IPS DF 6.9 (cell line): ENCODE measurements around the gene PLCL1.
A peak's percentile ranks its signal among the peaks of the same experiment; 100 is the strongest.

Experiments used
- DNase-seq: peaks from one replicate; pipeline ENCODE4 v3.0.0-alpha.2; 2013; ENCODE audit warnings: low read depth, low spot score
- H3K27ac ChIP-seq: one replicate; pipeline ENCODE4 v1.5.1; 2013; ENCODE audit warnings: low read length, control low read depth
- H3K27me3 ChIP-seq: 2 replicates; pipeline ENCODE4 v1.6.1; 2013; ENCODE audit warnings: mild to moderate bottlenecking, low read length; ENCODE audit not compliant: control insufficient read depth, insufficient read depth
- H3K36me3 ChIP-seq: 2 replicates; pipeline ENCODE4 v1.6.1; 2013; ENCODE audit warnings: low read length; ENCODE audit not compliant: control insufficient read depth, insufficient read depth
- H3K4me1 ChIP-seq: 2 replicates; pipeline ENCODE4 v1.6.1; 2013; ENCODE audit warnings: low read length; ENCODE audit not compliant: control insufficient read depth, insufficient read depth
- H3K4me3 ChIP-seq: 2 replicates; pipeline ENCODE4 v1.5.1; 2013; ENCODE audit warnings: mild to moderate bottlenecking, low read length
- H3K9me3 ChIP-seq: 2 replicates; pipeline ENCODE4 v1.6.1; 2013; ENCODE audit warnings: low read length, inconsistent platforms; ENCODE audit not compliant: control insufficient read depth, insufficient read depth
- WGBS: extraction: QIAGEN DNeasy Blood & Tissue Kit; methylation state at CpG from one replicate; pipeline ENCODE4 v1.1.7; 2013; ENCODE audit warnings: mixed read lengths, missing lambda C conversion rate; ENCODE audit not compliant: insufficient read length, insufficient coverage; 5-methylcytosine and 5-hydroxymethylcytosine counted together

The PLCL1 gene

GRCh38 chr2:197804049-197804757 is at the start of gene PLCL1:
PLCL1 (plus strand) TSS chr2:197804593.
- Histone ChIP-seq H3K9me3 (no peaks in the 10 kb centered on the region; the same call in 1 of the 2 replicates), H3K27me3 (peaks cover 11% of the 10 kb centered on the region), H3K36me3 (no peaks in the 10 kb centered on the region), H3K4me3 (peak within 1 kb of the TSS; percentile 43; the same call in 1 of the 2 replicates), H3K27ac (no peak within 1 kb of the TSS), H3K4me1 (no peaks in the 10 kb centered on the region)
- no CpG with 5 or more reads among the region's 50 CpGs for WGBS
- DNase-seq, result no peak

GRCh38 chr2:197759013-197759412 is 45.4 kb upstream of the PLCL1 start:
- Histone ChIP-seq H3K27me3 (no peaks in the 10 kb centered on the region), H3K27ac (no peak overlapping the region), H3K4me3 (no peak overlapping the region), H3K4me1 (no peaks in the 10 kb centered on the region), H3K36me3 (no peaks in the 10 kb centered on the region), H3K9me3 (no peaks in the 10 kb centered on the region; the same call in 1 of the 2 replicates)
- no peak for DNase-seq
- no CpG with 5 or more reads among the region's 4 CpGs for WGBS

- no peaks in the 10 kb centered on the region for H3K27me3 ChIP-seq
- H3K27ac ChIP-seq, result no peak overlapping the region
- H3K36me3 ChIP-seq, result no peaks in the 10 kb centered on the region
- H3K9me3 ChIP-seq, result no peaks in the 10 kb centered on the region; the same call in 1 of the 2 replicates
- DNase-seq, result no peak
- H3K4me3 ChIP-seq, result no peak overlapping the region
- WGBS, result no CpG with 5 or more reads among the region's 11 CpGs
- no peaks in the 10 kb centered on the region for H3K4me1 ChIP-seq
Measured at GRCh38 chr2:197759625-197760292, 44.6 kb upstream of the PLCL1 start.

GRCh38 chr2:197760293-197760657 is 44.1 kb upstream of the PLCL1 start:
- DNase-seq, result no peak
- WGBS, result no CpG with 5 or more reads among the region's 3 CpGs

GRCh38 chr2:197777823-197778407 is 26.5 kb upstream of the PLCL1 start:
- H3K4me1 ChIP-seq, result no peaks in the 10 kb centered on the region
- H3K9me3 ChIP-seq, result no peaks in the 10 kb centered on the region
- H3K27me3 ChIP-seq, result no peaks in the 10 kb centered on the region
- no peak overlapping the region for H3K27ac ChIP-seq
- no peak for DNase-seq
- no peak overlapping the region for H3K4me3 ChIP-seq
- no CpG with 5 or more reads among the region's 4 CpGs for WGBS
- H3K36me3 ChIP-seq, result no peaks in the 10 kb centered on the region

More at GRCh38 chr2:197760293-197760657, 44.1 kb upstream of the PLCL1 start:
- H3K27me3 ChIP-seq, result no peaks in the 10 kb centered on the region
- H3K4me1 ChIP-seq, result no peaks in the 10 kb centered on the region
- no peak overlapping the region for H3K4me3 ChIP-seq
- no peaks in the 10 kb centered on the region; the same call in 1 of the 2 replicates for H3K9me3 ChIP-seq
- no peaks in the 10 kb centered on the region for H3K36me3 ChIP-seq
- no peak overlapping the region for H3K27ac ChIP-seq

- no peak for DNase-seq
- no peaks in the 10 kb centered on the region for H3K36me3 ChIP-seq
- no peaks in the 10 kb centered on the region for H3K9me3 ChIP-seq
- no peak overlapping the region for H3K4me3 ChIP-seq
- H3K27me3 ChIP-seq, result no peaks in the 10 kb centered on the region
- no peak overlapping the region for H3K27ac ChIP-seq
- no peaks in the 10 kb centered on the region for H3K4me1 ChIP-seq
Measured at GRCh38 chr2:197779261-197779660, 25.1 kb upstream of the PLCL1 start.

GRCh38 chr2:197782126-197782525 is 22.3 kb upstream of the PLCL1 start:
- H3K27me3 ChIP-seq, result no peaks in the 10 kb centered on the region; the same call in 1 of the 2 replicates
- H3K4me1 ChIP-seq, result no peaks in the 10 kb centered on the region
- no peak overlapping the region for H3K4me3 ChIP-seq
- H3K27ac ChIP-seq, result no peak overlapping the region
- no peaks in the 10 kb centered on the region for H3K36me3 ChIP-seq
- DNase-seq, result no peak
- no peaks in the 10 kb centered on the region for H3K9me3 ChIP-seq
- WGBS, result no CpG with 5 or more reads among the region's 1 CpG

- no peaks in the 10 kb centered on the region for H3K9me3 ChIP-seq
- WGBS, result no CpG with 5 or more reads among the region's 80 CpGs
- no peaks in the 10 kb centered on the region for H3K4me1 ChIP-seq
- H3K4me3 ChIP-seq, result peak within 1 kb of the TSS; percentile 33; the same call in 1 of the 2 replicates
- H3K36me3 ChIP-seq, result no peaks in the 10 kb centered on the region
- H3K27me3 ChIP-seq, result no peaks in the 10 kb centered on the region; the same call in 1 of the 2 replicates
- DNase-seq, result no peak
- no peak within 1 kb of the TSS for H3K27ac ChIP-seq
Measured at GRCh38 chr2:197784956-197785941, 19.1 kb upstream of the PLCL1 start, which contains the start of gene BOLL. BOLL (minus strand) TSS chr2:197785319; CDS start chr2:197781850, 3,469 bp downstream.

GRCh38 chr2:197786010-197786877 is 18.1 kb upstream of the PLCL1 start:
- DNase-seq, result peak; percentile 80
- no peaks in the 10 kb centered on the region; the same call in 1 of the 2 replicates for H3K27me3 ChIP-seq
- H3K27ac ChIP-seq, result no peak overlapping the region
- no peaks in the 10 kb centered on the region for H3K36me3 ChIP-seq
- H3K9me3 ChIP-seq, result no peaks in the 10 kb centered on the region
- H3K4me1 ChIP-seq, result no peaks in the 10 kb centered on the region
- peak overlapping the region; percentile 33; the same call in 1 of the 2 replicates for H3K4me3 ChIP-seq
- WGBS, result no CpG with 5 or more reads among the region's 79 CpGs
